Measurements from ENCODE around the gene EARS2. TPM values are rescaled to one million over a fixed set of nuclear protein-coding genes. Genes with fewer than 3 reads are reported as not detected.

Gene EARS2
- total RNA-seq, 1 donor, result 22.6 TPM

GRCh38 chr16:23478566-23478965 lies 78.6 kb downstream of the EARS2 start:
- DNase-seq (ENCODE audit: low read depth), result no peak
- no peak overlapping the region for H3K4me3 ChIP-seq (ENCODE audit: low read depth, low read length)
- TF ChIP-seq CTCF (IDR thresholded peaks at IDR 0.05; ENCODE audit: insufficient read depth, low read length), result no peak

- TF ChIP-seq CTCF (IDR thresholded peaks at IDR 0.05; ENCODE audit: insufficient read depth, low read length), result no peak
- DNase-seq (ENCODE audit: low read depth), result no peak
- no peak overlapping the region for H3K4me3 ChIP-seq (ENCODE audit: low read depth, low read length)
Observed at GRCh38 chr16:23476289-23476688, 80.9 kb downstream of the EARS2 start.

Other genes starting within 250 kb of the EARS2 start
- 10.2 and 18.9 TPM in 2 replicates for gene COG7, start 104.2 kb downstream of the EARS2 start, total RNA-seq (ENCODE audit: low replicate concordance)
- 11.5 and 38.7 TPM in 2 replicates for gene GGA2, start 46.9 kb downstream of the EARS2 start, total RNA-seq (ENCODE audit: low replicate concordance)
- gene UBFD1, start 377 bp upstream of the EARS2 start, total RNA-seq (ENCODE audit: low replicate concordance), result 74.6 and 89.1 TPM in 2 replicates
- gene NDUFAB1, start 39.0 kb upstream of the EARS2 start, total RNA-seq (ENCODE audit: low replicate concordance), result 71.5 and 125 TPM in 2 replicates
- gene PALB2, start 84.0 kb upstream of the EARS2 start, total RNA-seq (ENCODE audit: low replicate concordance), result 19.2 and 19.4 TPM in 2 replicates
- gene DCTN5, start 84.1 kb upstream of the EARS2 start, total RNA-seq (ENCODE audit: low replicate concordance), result 22.5 and 54.8 TPM in 2 replicates
- gene PLK1, start 121.5 kb upstream of the EARS2 start, total RNA-seq (ENCODE audit: low replicate concordance), result 6.2 and 16.8 TPM in 2 replicates
- gene ERN2, start 155.9 kb upstream of the EARS2 start, total RNA-seq (ENCODE audit: low replicate concordance), result not detected in 2 replicates
- not detected in 2 replicates for gene CHP2, start 197.7 kb upstream of the EARS2 start, total RNA-seq (ENCODE audit: low replicate concordance)

All from fibroblast of the aortic adventitia (primary cell).